Fibroblast of lung (primary cell): ENCODE results near the gene RBMS2.

Experiments used
- CTCF ChIP-seq, 2 donors: IDR thresholded peaks in 1 of 2; conservative IDR thresholded peaks in 1 of 2; 1 replicate in 1 of 2; 2 replicates in 1 of 2; pipeline ENCODE4 v1.5.1; 2011 to 2012; ENCODE audit warnings: low read length in 2 of 2, control low read depth in 1 of 2, inconsistent platforms in 1 of 2, low read depth in 1 of 2, mild to moderate bottlenecking in 1 of 2
- EZH2 ChIP-seq: IDR thresholded peaks from 2 replicates; pipeline ENCODE4 v1.5.1; 2012; ENCODE audit warnings: low read length, control low read depth, mild to moderate bottlenecking; ENCODE audit errors: missing control alignments

GRCh38 chr12:56476972-56477432, 44.6 kb upstream of the RBMS2 start:
- TF ChIP-seq EZH2 (no peak), CTCF (conservative IDR thresholded peaks at IDR 0.05 in 1 of 2, IDR thresholded peaks at IDR 0.05 in 1 of 2; ENCODE audit: low read depth in 1 of 2, low read length in 2 of 2) (no peak)
